ENCODE data around the gene PRR14.
A peak's percentile ranks its signal among the peaks of the same experiment; 100 is the strongest.

Gene PRR14

GRCh38 chr16:30650369-30651123, at the start of gene PRR14:
TSS of gene PRR14 (plus strand) at chr16:30650960. CDS start at chr16:30651646, 686 bp downstream.
- Histone ChIP-seq H3K4me1 (peaks cover 4% of the 10 kb centered on the region), H3K9me3 (0 out of 2 replicates have a peak, but pooled peaks cover 2% of the 10 kb centered on the region), H3K36me3 (replicated peaks) (peaks cover 30% of the 10 kb centered on the region), H3K4me3 (peak within 1 kb of the TSS; percentile 83), H3K27me3 (ENCODE audit: low read depth) (no peaks in the 10 kb centered on the region)
- peak; percentile 99 for DNase-seq (ENCODE audit: low spot score in 2 of 2)
- in situ Hi-C loops (cut with MboI; ENCODE audit: low sequenced_read_pairs) = no loop called here

GRCh38 chr16:30601966-30602365, 48.8 kb upstream of the PRR14 start:
- Histone ChIP-seq H3K4me3 (no peak overlapping the region), H3K4me1 (no peaks in the 10 kb centered on the region), H3K27me3 (ENCODE audit: low read depth) (no peaks in the 10 kb centered on the region), H3K36me3 (replicated peaks) (peaks cover 37% of the 10 kb centered on the region), H3K9me3 (no peaks in the 10 kb centered on the region)
- in situ Hi-C loops (cut with MboI; ENCODE audit: low sequenced_read_pairs) = no loop called here
- DNase-seq (ENCODE audit: low spot score in 2 of 2) = no peak

GRCh38 chr16:30602616-30603277, 48.0 kb upstream of the PRR14 start:
- no peak overlapping the region for H3K4me3 ChIP-seq
- in situ Hi-C loops (cut with MboI; ENCODE audit: low sequenced_read_pairs) = no loop called here
- no peaks in the 10 kb centered on the region for H3K9me3 ChIP-seq
- H3K27me3 ChIP-seq (ENCODE audit: low read depth) = no peaks in the 10 kb centered on the region
- peaks cover 43% of the 10 kb centered on the region for H3K36me3 ChIP-seq (replicated peaks)
- no peaks in the 10 kb centered on the region for H3K4me1 ChIP-seq
- no peak for DNase-seq (ENCODE audit: low spot score in 2 of 2)

GRCh38 chr16:30603945-30604315, 46.8 kb upstream of the PRR14 start:
- H3K4me3 ChIP-seq = no peak overlapping the region
- in situ Hi-C loops (cut with MboI; ENCODE audit: low sequenced_read_pairs) = no loop called here

GRCh38 chr16:30604316-30604947, 46.3 kb upstream of the PRR14 start:
- no peak for DNase-seq (ENCODE audit: low spot score in 2 of 2)
- Histone ChIP-seq H3K9me3 (no peaks in the 10 kb centered on the region), H3K36me3 (replicated peaks) (peaks cover 54% of the 10 kb centered on the region), H3K4me3 (no peak overlapping the region), H3K27me3 (ENCODE audit: low read depth) (no peaks in the 10 kb centered on the region), H3K4me1 (no peaks in the 10 kb centered on the region; the same call in 1 of the 2 replicates)
- in situ Hi-C loops (cut with MboI; ENCODE audit: low sequenced_read_pairs) = no loop called here

More at GRCh38 chr16:30603945-30604315, 46.8 kb upstream of the PRR14 start:
- H3K36me3 ChIP-seq (replicated peaks) = peaks cover 54% of the 10 kb centered on the region
- no peaks in the 10 kb centered on the region for H3K27me3 ChIP-seq (ENCODE audit: low read depth)
- DNase-seq (ENCODE audit: low spot score in 2 of 2) = no peak
- no peaks in the 10 kb centered on the region; the same call in 1 of the 2 replicates for H3K4me1 ChIP-seq
- H3K9me3 ChIP-seq = no peaks in the 10 kb centered on the region

- Histone ChIP-seq H3K4me1 (no peaks in the 10 kb centered on the region; the same call in 1 of the 2 replicates), H3K9me3 (no peaks in the 10 kb centered on the region), H3K36me3 (replicated peaks) (peaks cover 54% of the 10 kb centered on the region), H3K27me3 (ENCODE audit: low read depth) (no peaks in the 10 kb centered on the region), H3K4me3 (no peak overlapping the region)
- DNase-seq (ENCODE audit: low spot score in 2 of 2) = no peak
- in situ Hi-C loops (cut with MboI; ENCODE audit: low sequenced_read_pairs) = no loop called here
These were observed 45.6 kb upstream of the PRR14 start for GRCh38 chr16:30605158-30605557.

GRCh38 chr16:30606004-30606403, 44.8 kb upstream of the PRR14 start:
- H3K27me3 ChIP-seq (ENCODE audit: low read depth) = no peaks in the 10 kb centered on the region
- no peaks in the 10 kb centered on the region for H3K9me3 ChIP-seq
- DNase-seq (ENCODE audit: low spot score in 2 of 2) = no peak
- peaks cover 4% of the 10 kb centered on the region for H3K4me1 ChIP-seq
- H3K36me3 ChIP-seq (replicated peaks) = peaks cover 54% of the 10 kb centered on the region
- in situ Hi-C loops (cut with MboI; ENCODE audit: low sequenced_read_pairs) = no loop called here
- no peak overlapping the region for H3K4me3 ChIP-seq

- H3K27me3 ChIP-seq (ENCODE audit: low read depth) = no peaks in the 10 kb centered on the region
- H3K4me3 ChIP-seq = peak overlapping the region; percentile 91
- peaks cover 40% of the 10 kb centered on the region for H3K36me3 ChIP-seq (replicated peaks)
- no peaks in the 10 kb centered on the region for H3K9me3 ChIP-seq
- peaks cover 7% of the 10 kb centered on the region for H3K4me1 ChIP-seq
- in situ Hi-C loops (cut with MboI; ENCODE audit: low sequenced_read_pairs) = no loop called here
- peak in 1 of 2 experiments; percentile 66 for DNase-seq (ENCODE audit: low spot score in 2 of 2)
These were observed 41.5 kb upstream of the PRR14 start for GRCh38 chr16:30609002-30609925.

GRCh38 chr16:30609926-30610839, 40.6 kb upstream of the PRR14 start, which contains the start of gene ZNF689:
TSS of gene ZNF689 (minus strand) at chr16:30610389. CDS start at chr16:30610041, 348 bp downstream.
- Histone ChIP-seq H3K9me3 (no peaks in the 10 kb centered on the region), H3K4me1 (peaks cover 7% of the 10 kb centered on the region)
- in situ Hi-C loops (cut with MboI; ENCODE audit: low sequenced_read_pairs) = no loop called here

GRCh38 chr16:30615358-30616091, 35.2 kb upstream of the PRR14 start:
- no peak overlapping the region for H3K4me3 ChIP-seq
- H3K27me3 ChIP-seq (ENCODE audit: low read depth) = no peaks in the 10 kb centered on the region
- no peaks in the 10 kb centered on the region for H3K36me3 ChIP-seq (replicated peaks)
- peaks cover 6% of the 10 kb centered on the region for H3K4me1 ChIP-seq
- no peaks in the 10 kb centered on the region for H3K9me3 ChIP-seq
- DNase-seq (ENCODE audit: low spot score in 2 of 2) = peak in 1 of 2 experiments; percentile 82
- in situ Hi-C loops (cut with MboI; ENCODE audit: low sequenced_read_pairs) = no loop called here

More at GRCh38 chr16:30609926-30610839, 40.6 kb upstream of the PRR14 start, which contains the start of gene ZNF689:
- peak; percentile 94 to 96 for DNase-seq (ENCODE audit: low spot score in 2 of 2)
- Histone ChIP-seq H3K36me3 (replicated peaks) (peaks cover 31% of the 10 kb centered on the region), H3K27me3 (ENCODE audit: low read depth) (no peaks in the 10 kb centered on the region), H3K4me3 (peak within 1 kb of the TSS; percentile 91)

- Histone ChIP-seq H3K9me3 (0 out of 2 replicates have a peak, but pooled peaks cover 7% of the 10 kb centered on the region), H3K36me3 (replicated peaks) (no peaks in the 10 kb centered on the region), H3K27me3 (ENCODE audit: low read depth) (no peaks in the 10 kb centered on the region), H3K4me1 (peaks cover 11% of the 10 kb centered on the region), H3K4me3 (no peak overlapping the region)
- in situ Hi-C loops (cut with MboI; ENCODE audit: low sequenced_read_pairs) = no loop called here
- DNase-seq (ENCODE audit: low spot score in 2 of 2) = no peak
These were observed 31.6 kb upstream of the PRR14 start for GRCh38 chr16:30619202-30619601.

GRCh38 chr16:30619638-30620037, 31.1 kb upstream of the PRR14 start:
- Histone ChIP-seq H3K36me3 (replicated peaks) (no peaks in the 10 kb centered on the region), H3K9me3 (0 out of 2 replicates have a peak, but pooled peaks cover 8% of the 10 kb centered on the region), H3K4me3 (no peak overlapping the region), H3K4me1 (peaks cover 11% of the 10 kb centered on the region), H3K27me3 (ENCODE audit: low read depth) (no peaks in the 10 kb centered on the region)
- no peak for DNase-seq (ENCODE audit: low spot score in 2 of 2)
- in situ Hi-C loops (cut with MboI; ENCODE audit: low sequenced_read_pairs) = no loop called here
